Stimulated activated naive CD8-positive, alpha-beta T cell treated with anti-CD3 and anti-CD28 coated beads, Interleukin-15, amount 100 ng/mL, for 72 hours (primary cell): ENCODE measurements around the gene CACNA1D.
A peak's percentile ranks its signal among the peaks of the same experiment; 100 is the strongest.

Source experiments
- ATAC-seq: fragments of 150-1000 bp; cut with Tn5 transposase; 2 replicates; pipeline ENCODE4 v1.10.0; 2021; ENCODE audit warnings: mild to moderate bottlenecking, moderate library complexity
- DNase-seq, 2 donors: peaks; one replicate each; pipeline ENCODE4 v3.0.0; 2021 to 2022
- H3K27ac Mint-ChIP-seq, 2 donors: one replicate each; pipeline ENCODE4 v1.8.0; 2022; ENCODE audit warnings: mild to moderate bottlenecking in 2 of 2, mixed read lengths in 2 of 2, moderate library complexity in 2 of 2
- H3K27me3 Mint-ChIP-seq: one replicate; pipeline ENCODE4 v1.8.0; 2022; ENCODE audit warnings: mixed read lengths
- H3K4me1 Mint-ChIP-seq: one replicate; pipeline ENCODE4 v1.8.0; 2022; ENCODE audit warnings: mild to moderate bottlenecking, mixed read lengths
- H3K4me3 Mint-ChIP-seq, 2 donors: one replicate each; pipeline ENCODE4 v1.8.0; 2022; ENCODE audit warnings: mild to moderate bottlenecking in 2 of 2, mixed read lengths in 2 of 2, moderate library complexity in 1 of 2
- H3K9me3 Mint-ChIP-seq, 2 donors: one replicate each; pipeline ENCODE4 v1.8.0; 2022; ENCODE audit warnings: mixed read lengths in 2 of 2

CACNA1D gene

GRCh38 chr3:53836084-53836872, 341.9 kb downstream of the CACNA1D start:
- no peak for DNase-seq
- H3K27ac Mint-ChIP-seq = peak overlapping the region in 1 of 2 donors; percentile 48
- ATAC-seq = peak; percentile 38
- no peak overlapping the region for H3K4me3 Mint-ChIP-seq
- no peaks in the 10 kb centered on the region for H3K4me1 Mint-ChIP-seq
- peaks cover 5% of the 10 kb centered on the region for H3K27me3 Mint-ChIP-seq
- H3K9me3 Mint-ChIP-seq = no peaks in the 10 kb centered on the region

GRCh38 chr3:53837331-53837730, 342.9 kb downstream of the CACNA1D start:
- H3K4me3 Mint-ChIP-seq = no peak overlapping the region
- DNase-seq (no peak), ATAC-seq (no peak)
- no peak overlapping the region for H3K27ac Mint-ChIP-seq
- no peaks in the 10 kb centered on the region for H3K9me3 Mint-ChIP-seq
- H3K27me3 Mint-ChIP-seq = peaks cover 5% of the 10 kb centered on the region
- no peaks in the 10 kb centered on the region for H3K4me1 Mint-ChIP-seq

- DNase-seq (no peak), ATAC-seq (no peak)
- H3K27ac Mint-ChIP-seq = no peak overlapping the region
- peaks cover 40% of the 10 kb centered on the region for H3K27me3 Mint-ChIP-seq
- no peaks in the 10 kb centered on the region for H3K4me1 Mint-ChIP-seq
- no peak overlapping the region for H3K4me3 Mint-ChIP-seq
- H3K9me3 Mint-ChIP-seq = no peaks in the 10 kb centered on the region
Observed at GRCh38 chr3:53841296-53841695, 346.9 kb downstream of the CACNA1D start.

GRCh38 chr3:53842436-53843194, 348.2 kb downstream of the CACNA1D start:
- Mint-ChIP-seq H3K27ac (no peak overlapping the region), H3K4me3 (no peak overlapping the region)
- no peak for ATAC-seq

GRCh38 chr3:53843195-53844177, 349.1 kb downstream of the CACNA1D start:
- ATAC-seq (no peak), DNase-seq (no peak)
- H3K4me1 Mint-ChIP-seq = peaks cover 5% of the 10 kb centered on the region
- no peaks in the 10 kb centered on the region for H3K9me3 Mint-ChIP-seq
- peak overlapping the region in 1 of 2 donors; percentile 52 for H3K27ac Mint-ChIP-seq
- no peak overlapping the region for H3K4me3 Mint-ChIP-seq
- peaks cover 58% of the 10 kb centered on the region for H3K27me3 Mint-ChIP-seq

More at GRCh38 chr3:53842436-53843194, 348.2 kb downstream of the CACNA1D start:
- H3K4me1 Mint-ChIP-seq = peaks cover 5% of the 10 kb centered on the region
- DNase-seq = no peak
- peaks cover 54% of the 10 kb centered on the region for H3K27me3 Mint-ChIP-seq
- no peaks in the 10 kb centered on the region for H3K9me3 Mint-ChIP-seq

GRCh38 chr3:53844262-53845102, 350.1 kb downstream of the CACNA1D start:
- Mint-ChIP-seq H3K9me3 (no peaks in the 10 kb centered on the region), H3K27me3 (peaks cover 66% of the 10 kb centered on the region), H3K27ac (peak overlapping the region in 1 of 2 donors; percentile 67)

GRCh38 chr3:53845103-53845880, 350.9 kb downstream of the CACNA1D start:
- ATAC-seq (no peak), DNase-seq (no peak)
- H3K27me3 Mint-ChIP-seq = peaks cover 72% of the 10 kb centered on the region

More at GRCh38 chr3:53844262-53845102, 350.1 kb downstream of the CACNA1D start:
- peaks cover 5% of the 10 kb centered on the region for H3K4me1 Mint-ChIP-seq
- no peak overlapping the region for H3K4me3 Mint-ChIP-seq
- ATAC-seq (no peak), DNase-seq (no peak)

GRCh38 chr3:53845881-53846133, 351.4 kb downstream of the CACNA1D start:
- H3K4me3 Mint-ChIP-seq = peak overlapping the region; percentile 59 to 62
- peaks cover 74% of the 10 kb centered on the region for H3K27me3 Mint-ChIP-seq
- ATAC-seq = no peak

More at GRCh38 chr3:53845103-53845880, 350.9 kb downstream of the CACNA1D start:
- H3K9me3 Mint-ChIP-seq = no peaks in the 10 kb centered on the region
- H3K4me1 Mint-ChIP-seq = peaks cover 5% of the 10 kb centered on the region
- peak overlapping the region; percentile 59 to 62 for H3K4me3 Mint-ChIP-seq
- H3K27ac Mint-ChIP-seq = no peak overlapping the region

GRCh38 chr3:53846134-53846850, 351.9 kb downstream of the CACNA1D start, which contains the start of the genes CHDH and IL17RB:
CHDH (minus strand) TSS chr3:53846419; CDS start chr3:53824008, 22,411 bp downstream.
IL17RB (plus strand) TSS chr3:53846568; CDS start chr3:53846589, 21 bp downstream.
- Mint-ChIP-seq H3K27ac (peak within 1 kb of the TSS in 1 of 2 donors; percentile 43), H3K9me3 (no peaks in the 10 kb centered on the region), H3K4me1 (peaks cover 5% of the 10 kb centered on the region), H3K27me3 (peaks cover 79% of the 10 kb centered on the region), H3K4me3 (peak within 1 kb of the TSS; percentile 59 to 68)
- DNase-seq = peak in 1 of 2 donors; percentile 9
- ATAC-seq = peak; percentile 76

More at GRCh38 chr3:53845881-53846133, 351.4 kb downstream of the CACNA1D start:
- Mint-ChIP-seq H3K27ac (no peak overlapping the region), H3K4me1 (peaks cover 5% of the 10 kb centered on the region), H3K9me3 (no peaks in the 10 kb centered on the region)
- peak in 1 of 2 donors; percentile 5 for DNase-seq

- peaks cover 5% of the 10 kb centered on the region for H3K4me1 Mint-ChIP-seq
- peak overlapping the region in 1 of 2 donors; percentile 43 for H3K27ac Mint-ChIP-seq
- ATAC-seq (no peak), DNase-seq (no peak)
- peak overlapping the region; percentile 33 to 68 for H3K4me3 Mint-ChIP-seq
- H3K27me3 Mint-ChIP-seq = peaks cover 80% of the 10 kb centered on the region
- H3K9me3 Mint-ChIP-seq = no peaks in the 10 kb centered on the region
Observed at GRCh38 chr3:53846851-53847155, 352.4 kb downstream of the CACNA1D start.

GRCh38 chr3:53849916-53850315, 355.5 kb downstream of the CACNA1D start:
- ATAC-seq (no peak), DNase-seq (no peak)
- Mint-ChIP-seq H3K4me1 (peaks cover 5% of the 10 kb centered on the region), H3K27ac (no peak overlapping the region), H3K4me3 (no peak overlapping the region), H3K9me3 (no peaks in the 10 kb centered on the region), H3K27me3 (peaks cover 53% of the 10 kb centered on the region)

GRCh38 chr3:53850895-53851294, 356.5 kb downstream of the CACNA1D start:
- Mint-ChIP-seq H3K27me3 (peaks cover 45% of the 10 kb centered on the region), H3K4me3 (no peak overlapping the region), H3K27ac (no peak overlapping the region), H3K9me3 (no peaks in the 10 kb centered on the region), H3K4me1 (peaks cover 5% of the 10 kb centered on the region)
- ATAC-seq (no peak), DNase-seq (no peak)

- no peak for DNase-seq
- H3K27me3 Mint-ChIP-seq = no peaks in the 10 kb centered on the region
- no peak for ATAC-seq
- H3K4me1 Mint-ChIP-seq = no peaks in the 10 kb centered on the region
- H3K9me3 Mint-ChIP-seq = no peaks in the 10 kb centered on the region
- no peak overlapping the region for H3K27ac Mint-ChIP-seq
- H3K4me3 Mint-ChIP-seq = no peak overlapping the region
Observed at GRCh38 chr3:53856964-53857363, 362.6 kb downstream of the CACNA1D start.
